IPS-NIHi7 (cell line): ENCODE measurements around the gene PARN.
"Not testable (repeated sequence)": the region's sequence is repeated elsewhere in the genome, so short reads cannot be mapped to it uniquely, and the experiment has no call there.

ENCODE experiments used
- DNase-seq: peaks from one replicate; pipeline ENCODE4 v3.0.0; 2012; ENCODE audit warnings: mixed read lengths; ENCODE audit errors: extremely low spot score

PARN gene

GRCh38 chr16:14472357-14472756 is 157.7 kb downstream of the PARN start:
- no peak for DNase-seq

- DNase-seq: no peak
These were observed 159.3 kb downstream of the PARN start for GRCh38 chr16:14470788-14471187.

- no peak for DNase-seq
These were observed 164.3 kb downstream of the PARN start for GRCh38 chr16:14465799-14466198.

GRCh38 chr16:14464796-14465195 is 165.3 kb downstream of the PARN start:
- DNase-seq: no peak

- DNase-seq: no peak
These were observed 165.9 kb downstream of the PARN start for GRCh38 chr16:14464192-14464591.

- peak; percentile 16 for DNase-seq
These were observed 167.2 kb downstream of the PARN start for GRCh38 chr16:14462811-14463210.

GRCh38 chr16:14460726-14461125 is 169.3 kb downstream of the PARN start:
- DNase-seq: no peak

GRCh38 chr16:14458576-14458975 is 171.5 kb downstream of the PARN start:
- peak; percentile 68 for DNase-seq

- DNase-seq: no peak
These were observed 173.1 kb downstream of the PARN start for GRCh38 chr16:14456793-14457481.

- DNase-seq: no peak
These were observed 174.5 kb downstream of the PARN start for GRCh38 chr16:14455573-14455972.

GRCh38 chr16:14454391-14454790 is 175.7 kb downstream of the PARN start:
- no peak for DNase-seq

- no peak for DNase-seq
These were observed 178.0 kb downstream of the PARN start for GRCh38 chr16:14452066-14452465.

- DNase-seq: no peak
These were observed 179.2 kb downstream of the PARN start for GRCh38 chr16:14450846-14451245.

- DNase-seq: no peak
These were observed 180.1 kb downstream of the PARN start for GRCh38 chr16:14449790-14450480.

GRCh38 chr16:14449334-14449733 is 180.7 kb downstream of the PARN start:
- DNase-seq: no peak

GRCh38 chr16:14448879-14449278 is 181.2 kb downstream of the PARN start:
- DNase-seq: no peak

- DNase-seq: no peak
These were observed 182.3 kb downstream of the PARN start for GRCh38 chr16:14447783-14448182.

GRCh38 chr16:14446796-14447195 is 183.3 kb downstream of the PARN start:
- no peak for DNase-seq

- DNase-seq: no peak
These were observed 183.9 kb downstream of the PARN start for GRCh38 chr16:14445937-14446715.

- no peak for DNase-seq
These were observed 184.9 kb downstream of the PARN start for GRCh38 chr16:14444979-14445810.

GRCh38 chr16:14441533-14441932 is 188.5 kb downstream of the PARN start:
- DNase-seq: not testable (repeated sequence)

- DNase-seq: no peak
These were observed 191.8 kb downstream of the PARN start for GRCh38 chr16:14438256-14438655.
